ENCODE results near the gene WDR17.

Gene WDR17

GRCh38 chr4:176186671-176187395 is 121.2 kb downstream of the WDR17 start:
- TF ChIP-seq REST (IDR thresholded peaks at IDR 0.05; ENCODE audit: low read depth), result no peak
- TF ChIP-seq TEAD4 (IDR thresholded peaks at IDR 0.05), result no peak
- no peak for TF ChIP-seq YY1 (IDR thresholded peaks at IDR 0.05; ENCODE audit: low read depth)
- no peak for TF ChIP-seq MAX (IDR thresholded peaks at IDR 0.05)
- TF ChIP-seq USF1 (IDR thresholded peaks at IDR 0.05), result no peak
- no peak for TF ChIP-seq RAD21 (IDR thresholded peaks at IDR 0.05; ENCODE audit: low read depth)
- no peak for TF ChIP-seq CEBPB (IDR thresholded peaks at IDR 0.05)
- TF ChIP-seq EGR1 (IDR thresholded peaks at IDR 0.05), result no peak
- TF ChIP-seq CREB1 (IDR thresholded peaks at IDR 0.05; ENCODE audit: low read depth), result no peak
- no peak for TF ChIP-seq ZBTB7A (IDR thresholded peaks at IDR 0.05; ENCODE audit: low read depth)
- no peak for TF ChIP-seq TAF1 (IDR thresholded peaks at IDR 0.05; ENCODE audit: low read depth)
- TF ChIP-seq FOXM1 (IDR thresholded peaks at IDR 0.05; ENCODE audit: borderline replicate concordance, low read depth), result no peak
- no peak for TF ChIP-seq NFIC (IDR thresholded peaks at IDR 0.05)

GRCh38 chr4:176187624-176188023 is 122.0 kb downstream of the WDR17 start:
- TF ChIP-seq YY1 (IDR thresholded peaks at IDR 0.05; ENCODE audit: low read depth), result no peak
- no peak for TF ChIP-seq RAD21 (IDR thresholded peaks at IDR 0.05; ENCODE audit: low read depth)
- TF ChIP-seq TAF1 (IDR thresholded peaks at IDR 0.05; ENCODE audit: low read depth), result no peak
- TF ChIP-seq EP300 (IDR thresholded peaks at IDR 0.05; ENCODE audit: borderline replicate concordance), result no peak
- TF ChIP-seq MAX (IDR thresholded peaks at IDR 0.05), result no peak
- TF ChIP-seq EGR1 (IDR thresholded peaks at IDR 0.05), result no peak
- TF ChIP-seq CEBPB (IDR thresholded peaks at IDR 0.05), result no peak
- TF ChIP-seq NFIC (IDR thresholded peaks at IDR 0.05), result no peak
- TF ChIP-seq USF1 (IDR thresholded peaks at IDR 0.05), result no peak
- no peak for TF ChIP-seq TEAD4 (IDR thresholded peaks at IDR 0.05)
- TF ChIP-seq ZBTB7A (IDR thresholded peaks at IDR 0.05; ENCODE audit: low read depth), result no peak
- no peak for TF ChIP-seq CREB1 (IDR thresholded peaks at IDR 0.05; ENCODE audit: low read depth)
- no peak for TF ChIP-seq REST (IDR thresholded peaks at IDR 0.05; ENCODE audit: low read depth)

- no peak for TF ChIP-seq REST (IDR thresholded peaks at IDR 0.05; ENCODE audit: low read depth)
- no peak for TF ChIP-seq CREB1 (IDR thresholded peaks at IDR 0.05; ENCODE audit: low read depth)
- TF ChIP-seq EP300 (IDR thresholded peaks at IDR 0.05; ENCODE audit: borderline replicate concordance), result no peak
- no peak for TF ChIP-seq NFIC (IDR thresholded peaks at IDR 0.05)
- no peak for TF ChIP-seq USF1 (IDR thresholded peaks at IDR 0.05)
- no peak for TF ChIP-seq TEAD4 (IDR thresholded peaks at IDR 0.05)
- TF ChIP-seq TAF1 (IDR thresholded peaks at IDR 0.05; ENCODE audit: low read depth), result no peak
- TF ChIP-seq TCF12 (IDR thresholded peaks at IDR 0.05; ENCODE audit: low read depth), result no peak
- TF ChIP-seq EGR1 (IDR thresholded peaks at IDR 0.05), result no peak
- no peak for TF ChIP-seq YY1 (IDR thresholded peaks at IDR 0.05; ENCODE audit: low read depth)
- TF ChIP-seq MAX (IDR thresholded peaks at IDR 0.05), result no peak
- no peak for TF ChIP-seq CEBPB (IDR thresholded peaks at IDR 0.05)
- no peak for TF ChIP-seq ZBTB7A (IDR thresholded peaks at IDR 0.05; ENCODE audit: low read depth)
- no peak for TF ChIP-seq FOXM1 (IDR thresholded peaks at IDR 0.05; ENCODE audit: borderline replicate concordance, low read depth)
- no peak for TF ChIP-seq RAD21 (IDR thresholded peaks at IDR 0.05; ENCODE audit: low read depth)
These were observed 123.0 kb downstream of the WDR17 start for GRCh38 chr4:176188654-176189053.

Measured in Ishikawa (cell line).